HFFc6 (cell line): ENCODE data around the gene MMD. TPM values are rescaled to one million over a fixed set of nuclear protein-coding genes. Genes with fewer than 3 reads are reported as not detected.
"Not testable (repeated sequence)": the region's sequence is repeated elsewhere in the genome, so short reads cannot be mapped to it uniquely, and the experiment has no call there.

ENCODE experiments used
- DNase-seq: peaks from one replicate; pipeline ENCODE4 v3.0.0-alpha.2; 2018
- H3K27ac Mint-ChIP-seq: 2 replicates; pipeline ENCODE4 v1.8.0; 2020; ENCODE audit warnings: mild to moderate bottlenecking, mixed read lengths
- H3K27me3 Mint-ChIP-seq: 2 replicates; pipeline ENCODE4 v1.8.0; 2021; ENCODE audit warnings: mild to moderate bottlenecking, moderate library complexity, mixed read lengths; ENCODE audit not compliant: insufficient read depth
- H3K36me3 Mint-ChIP-seq: 2 replicates; pipeline ENCODE4 v1.8.0; 2021; ENCODE audit warnings: low read depth, mixed read lengths
- H3K4me1 Mint-ChIP-seq: 2 replicates; pipeline ENCODE4 v1.8.0; 2020; ENCODE audit warnings: low read depth, mixed read lengths
- H3K4me3 Mint-ChIP-seq: 2 replicates; pipeline ENCODE4 v1.8.0; 2020; ENCODE audit warnings: mild to moderate bottlenecking, moderate library complexity, mixed read lengths
- H3K9me3 Mint-ChIP-seq: 2 replicates; pipeline ENCODE4 v1.8.0; 2020; ENCODE audit warnings: mild to moderate bottlenecking, mixed read lengths
- total RNA-seq, 6 experiments: library from RNA; stranded (reverse); fragmentation: NEBNext Ultra II Directional; extraction: Animal tissue kit (Norgen Biotek cat#: 25700); gene quantifications; 2 replicates in 1 of 6; 3 replicates in 5 of 6; pipeline ENCODE4 v1.2.3, GENCODE V29; 2021
- TF ChIP-seq, protein P1 (sequence below): fragments of 200-600 bp; sonication (generic); IDR thresholded peaks from 2 replicates; pipeline ENCODE4 v1.5.0; 2021; ENCODE audit warnings: antibody characterized with exemption, mild to moderate bottlenecking

MMD gene
- total RNA-seq, 6 experiments from 2014 or later, result 2.1 to 4.0 (median 3.6) TPM

GRCh38 chr17:55395803-55396505 lies 25.7 kb downstream of the MMD start:
- H3K36me3 Mint-ChIP-seq, result no peaks in the 10 kb centered on the region
- no peaks in the 10 kb centered on the region; the same call in 1 of the 2 replicates for H3K27me3 Mint-ChIP-seq

GRCh38 chr17:55394357-55395021 lies 27.1 kb downstream of the MMD start:
- TF ChIP-seq, protein P1, sequence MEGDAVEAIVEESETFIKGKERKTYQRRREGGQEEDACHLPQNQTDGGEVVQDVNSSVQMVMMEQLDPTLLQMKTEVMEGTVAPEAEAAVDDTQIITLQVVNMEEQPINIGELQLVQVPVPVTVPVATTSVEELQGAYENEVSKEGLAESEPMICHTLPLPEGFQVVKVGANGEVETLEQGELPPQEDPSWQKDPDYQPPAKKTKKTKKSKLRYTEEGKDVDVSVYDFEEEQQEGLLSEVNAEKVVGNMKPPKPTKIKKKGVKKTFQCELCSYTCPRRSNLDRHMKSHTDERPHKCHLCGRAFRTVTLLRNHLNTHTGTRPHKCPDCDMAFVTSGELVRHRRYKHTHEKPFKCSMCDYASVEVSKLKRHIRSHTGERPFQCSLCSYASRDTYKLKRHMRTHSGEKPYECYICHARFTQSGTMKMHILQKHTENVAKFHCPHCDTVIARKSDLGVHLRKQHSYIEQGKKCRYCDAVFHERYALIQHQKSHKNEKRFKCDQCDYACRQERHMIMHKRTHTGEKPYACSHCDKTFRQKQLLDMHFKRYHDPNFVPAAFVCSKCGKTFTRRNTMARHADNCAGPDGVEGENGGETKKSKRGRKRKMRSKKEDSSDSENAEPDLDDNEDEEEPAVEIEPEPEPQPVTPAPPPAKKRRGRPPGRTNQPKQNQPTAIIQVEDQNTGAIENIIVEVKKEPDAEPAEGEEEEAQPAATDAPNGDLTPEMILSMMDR, result no peak
- no peaks in the 10 kb centered on the region for H3K36me3 Mint-ChIP-seq
- no peaks in the 10 kb centered on the region for H3K4me1 Mint-ChIP-seq
- H3K9me3 Mint-ChIP-seq, result no peaks in the 10 kb centered on the region
- DNase-seq, result no peak
- no peak overlapping the region for H3K4me3 Mint-ChIP-seq
- H3K27me3 Mint-ChIP-seq, result no peaks in the 10 kb centered on the region; the same call in 1 of the 2 replicates
- H3K27ac Mint-ChIP-seq, result no peak overlapping the region

More at GRCh38 chr17:55395803-55396505, 25.7 kb downstream of the MMD start:
- Mint-ChIP-seq H3K27ac (no peak overlapping the region), H3K4me1 (no peaks in the 10 kb centered on the region), H3K9me3 (no peaks in the 10 kb centered on the region), H3K4me3 (no peak overlapping the region)
- TF ChIP-seq, protein P1, result no peak
- DNase-seq, result no peak

DNA sequence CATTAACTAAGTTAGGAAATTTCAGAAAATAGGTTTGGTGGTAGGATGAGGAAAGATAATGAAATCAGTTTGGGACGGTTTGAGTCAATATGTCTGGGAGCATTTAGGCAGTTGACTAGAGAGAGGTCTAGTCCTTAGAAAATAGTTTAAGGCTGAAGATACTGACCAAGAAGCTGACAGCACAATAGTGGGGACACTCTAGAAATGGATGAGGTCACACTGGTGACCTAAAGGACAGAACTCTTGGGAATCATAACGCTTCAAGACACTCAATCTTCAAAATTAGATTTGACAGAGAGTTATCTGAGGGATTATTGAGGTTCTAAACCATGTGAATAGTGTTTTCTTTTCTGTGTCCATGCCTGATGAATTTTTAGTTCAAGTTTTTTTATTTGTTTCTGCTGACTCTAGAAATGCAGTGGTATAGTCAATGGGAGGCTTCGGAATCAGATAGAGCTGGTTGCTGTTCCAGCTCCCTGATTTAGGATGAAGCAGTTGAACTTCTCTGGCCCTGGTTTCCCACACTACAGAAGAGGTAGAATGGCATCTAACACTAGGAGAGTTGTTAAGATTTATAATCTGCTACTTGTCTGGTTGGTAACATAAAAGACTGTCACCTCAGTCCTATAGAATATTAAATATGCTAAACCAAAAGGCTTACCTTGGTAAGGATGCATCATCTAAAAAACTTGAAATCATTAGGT lies 29.7 kb downstream of the MMD start:
- Mint-ChIP-seq H3K4me3 (no peak overlapping the region), H3K36me3 (no peaks in the 10 kb centered on the region), H3K4me1 (no peaks in the 10 kb centered on the region), H3K27ac (no peak overlapping the region), H3K27me3 (no peaks in the 10 kb centered on the region; the same call in 1 of the 2 replicates), H3K9me3 (no peaks in the 10 kb centered on the region)
- TF ChIP-seq, protein P1, result no peak
- DNase-seq, result no peak

GRCh38 chr17:55391244-55391757 lies 30.3 kb downstream of the MMD start:
- Mint-ChIP-seq H3K27me3 (no peaks in the 10 kb centered on the region; the same call in 1 of the 2 replicates), H3K9me3 (no peaks in the 10 kb centered on the region), H3K4me1 (no peaks in the 10 kb centered on the region), H3K36me3 (no peaks in the 10 kb centered on the region), H3K27ac (no peak overlapping the region), H3K4me3 (no peak overlapping the region)
- no peak for DNase-seq
- TF ChIP-seq, protein P1, result no peak

DNA sequence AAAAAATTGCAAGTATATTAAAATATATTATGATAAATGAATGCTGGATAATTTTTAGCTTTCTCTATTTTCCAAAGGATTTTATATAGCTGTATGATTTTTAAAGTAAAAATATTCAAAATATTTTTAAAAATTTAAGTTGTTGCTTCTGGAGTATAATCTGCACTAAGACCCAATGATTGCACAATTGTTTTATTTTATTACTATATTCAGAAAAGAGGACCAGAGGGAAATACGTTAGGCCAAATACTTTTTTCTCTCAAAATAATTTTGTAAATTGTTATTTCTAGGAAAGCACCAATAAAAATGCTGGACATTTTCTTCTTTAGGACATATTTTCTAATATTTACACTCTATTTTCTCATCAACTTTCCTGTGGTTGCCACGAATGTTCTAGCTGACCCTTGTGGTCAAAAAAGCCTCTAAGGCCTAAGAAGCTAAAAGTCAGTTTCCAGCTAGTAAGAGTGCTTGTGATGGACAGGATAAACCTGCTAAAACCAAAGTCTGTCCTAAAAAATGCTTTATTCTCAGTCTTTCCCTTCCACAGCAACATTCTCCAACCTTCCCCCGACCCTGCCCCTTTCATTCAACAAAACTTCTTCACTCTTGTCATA lies 31.2 kb downstream of the MMD start:
- H3K4me1 Mint-ChIP-seq, result no peaks in the 10 kb centered on the region
- no peak overlapping the region for H3K27ac Mint-ChIP-seq
- H3K27me3 Mint-ChIP-seq, result no peaks in the 10 kb centered on the region; the same call in none of the 2 replicates
- H3K9me3 Mint-ChIP-seq, result no peaks in the 10 kb centered on the region
- H3K36me3 Mint-ChIP-seq, result no peaks in the 10 kb centered on the region
- TF ChIP-seq, protein P1, result no peak
- no peak for DNase-seq
- H3K4me3 Mint-ChIP-seq, result no peak overlapping the region

DNA sequence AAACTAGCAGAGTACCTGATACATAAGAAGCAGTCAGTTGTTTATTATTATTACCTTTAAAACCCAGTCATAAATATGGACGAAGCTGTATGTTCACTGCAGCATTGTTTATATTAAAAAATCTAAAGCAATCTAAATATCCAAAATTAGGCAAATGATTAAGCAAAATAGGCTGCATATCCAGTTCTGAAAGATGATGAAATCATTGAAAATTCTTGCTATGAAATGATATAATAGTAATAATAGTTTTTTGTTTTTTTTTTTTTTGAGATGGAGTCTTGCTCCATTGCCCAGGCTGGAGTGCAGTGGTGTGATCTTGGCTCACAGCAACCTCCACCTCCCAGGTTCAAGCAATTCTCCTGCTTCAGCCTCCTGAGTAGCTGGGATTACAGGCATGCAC lies 31.9 kb downstream of the MMD start:
- not testable (repeated sequence) for H3K36me3 Mint-ChIP-seq, H3K27me3 Mint-ChIP-seq, DNase-seq, H3K9me3 Mint-ChIP-seq, H3K27ac Mint-ChIP-seq, H3K4me1 Mint-ChIP-seq, H3K4me3 Mint-ChIP-seq
